GM21576 (cell line): ENCODE results near the gene IPO9.
"Not testable (repeated sequence)": the region's sequence is repeated elsewhere in the genome, so short reads cannot be mapped to it uniquely, and the experiment has no call there.

Experiments used
- ATAC-seq: cut with Tn5 transposase; IDR thresholded peaks from one replicate; pipeline ENCODE4 v1.9.1; 2021; ENCODE audit warnings: mild to moderate bottlenecking, moderate library complexity; ENCODE audit not compliant: unreplicated experiment

Gene IPO9

DNA sequence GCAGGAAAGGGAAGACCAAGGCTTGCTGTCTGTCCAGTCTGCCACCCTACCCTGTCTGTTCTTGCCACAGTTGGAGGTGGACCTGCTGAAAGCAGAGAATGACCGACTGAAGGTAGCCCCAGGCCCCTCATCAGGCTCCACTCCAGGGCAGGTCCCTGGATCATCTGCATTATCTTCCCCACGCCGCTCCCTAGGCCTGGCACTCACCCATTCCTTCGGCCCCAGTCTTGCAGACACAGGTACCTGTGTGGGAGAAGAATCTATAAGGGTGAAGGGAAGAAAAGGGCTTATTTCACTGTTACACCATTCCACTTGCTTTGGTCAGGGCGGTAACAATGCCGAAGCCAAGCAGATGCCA, 20.3 kb upstream of the IPO9 start:
- ATAC-seq = no peak

GRCh38 chr1:201809876-201810275, 19.1 kb upstream of the IPO9 start:
- no peak for ATAC-seq

GRCh38 chr1:201810466-201811216, 18.3 kb upstream of the IPO9 start:
- no peak for ATAC-seq

GRCh38 chr1:201813226-201813625, 15.7 kb upstream of the IPO9 start:
- no peak for ATAC-seq

DNA sequence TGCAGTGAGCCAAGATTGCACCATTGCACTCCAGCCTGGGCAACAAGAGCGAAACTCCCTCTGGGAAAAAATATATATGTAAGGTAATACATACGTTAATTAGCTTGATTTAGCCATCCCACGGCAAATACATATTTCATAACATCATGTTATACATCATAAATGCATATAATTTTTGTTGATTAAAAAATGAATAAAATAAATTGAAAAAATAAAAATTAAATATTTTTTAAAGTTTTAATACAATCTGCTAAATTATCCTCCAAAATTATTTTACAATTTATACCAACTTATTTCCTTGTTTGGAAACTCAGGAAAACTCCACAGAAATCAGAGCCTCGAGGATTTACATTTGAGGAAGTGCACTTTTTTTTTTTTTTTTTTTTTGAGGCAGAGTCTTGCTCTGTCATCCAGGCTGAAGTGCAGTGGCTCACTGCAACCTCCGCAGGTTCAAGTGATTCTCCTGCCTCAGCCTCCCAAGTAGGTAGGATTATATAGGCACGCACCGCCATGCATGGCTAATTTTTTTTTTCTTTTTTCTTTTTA, 12.6 kb upstream of the IPO9 start:
- ATAC-seq = no peak

GRCh38 chr1:201818971-201819750, 9.8 kb upstream of the IPO9 start:
- no peak for ATAC-seq

GRCh38 chr1:201820413-201820812, 8.5 kb upstream of the IPO9 start:
- no peak for ATAC-seq

DNA sequence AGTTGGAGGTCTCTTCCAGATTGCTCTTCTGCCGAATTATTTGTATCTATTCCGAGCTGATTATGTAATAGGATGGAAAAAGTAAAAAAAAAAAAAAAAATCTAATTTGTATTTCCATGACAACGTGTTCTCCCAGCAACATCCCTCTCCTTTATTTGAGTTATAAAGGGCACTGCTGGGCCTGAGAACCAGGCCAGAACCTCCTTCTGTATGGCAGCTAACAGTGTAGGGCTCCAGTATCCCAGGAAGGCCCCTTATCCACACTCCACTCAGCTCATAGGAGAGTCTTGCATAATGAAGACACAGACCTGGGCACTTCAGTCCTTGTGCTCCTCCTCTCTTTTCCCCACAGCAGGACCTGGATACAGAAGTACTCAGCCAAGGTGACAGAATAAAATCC, 3.7 kb upstream of the IPO9 start:
- ATAC-seq = no peak

DNA sequence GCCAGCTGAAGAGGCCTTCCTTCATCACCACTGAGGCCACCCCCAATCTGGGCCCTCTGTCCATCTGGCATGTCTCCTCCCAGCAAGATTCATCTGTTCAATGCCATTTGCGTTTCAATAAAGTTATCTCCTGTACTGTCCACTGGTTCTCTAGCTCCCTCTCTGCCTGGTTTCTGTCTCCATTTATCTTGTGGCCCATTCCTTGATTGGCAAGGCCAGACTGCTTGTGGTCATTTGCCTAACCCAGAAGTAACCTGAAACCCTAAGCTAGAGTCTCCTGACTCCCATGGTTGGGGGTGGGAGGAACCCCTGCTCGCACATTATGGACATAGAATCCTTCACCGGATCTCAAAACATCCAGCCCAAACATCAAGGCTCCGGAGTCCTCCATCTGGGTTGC, 2.1 kb upstream of the IPO9 start:
- no peak for ATAC-seq

DNA sequence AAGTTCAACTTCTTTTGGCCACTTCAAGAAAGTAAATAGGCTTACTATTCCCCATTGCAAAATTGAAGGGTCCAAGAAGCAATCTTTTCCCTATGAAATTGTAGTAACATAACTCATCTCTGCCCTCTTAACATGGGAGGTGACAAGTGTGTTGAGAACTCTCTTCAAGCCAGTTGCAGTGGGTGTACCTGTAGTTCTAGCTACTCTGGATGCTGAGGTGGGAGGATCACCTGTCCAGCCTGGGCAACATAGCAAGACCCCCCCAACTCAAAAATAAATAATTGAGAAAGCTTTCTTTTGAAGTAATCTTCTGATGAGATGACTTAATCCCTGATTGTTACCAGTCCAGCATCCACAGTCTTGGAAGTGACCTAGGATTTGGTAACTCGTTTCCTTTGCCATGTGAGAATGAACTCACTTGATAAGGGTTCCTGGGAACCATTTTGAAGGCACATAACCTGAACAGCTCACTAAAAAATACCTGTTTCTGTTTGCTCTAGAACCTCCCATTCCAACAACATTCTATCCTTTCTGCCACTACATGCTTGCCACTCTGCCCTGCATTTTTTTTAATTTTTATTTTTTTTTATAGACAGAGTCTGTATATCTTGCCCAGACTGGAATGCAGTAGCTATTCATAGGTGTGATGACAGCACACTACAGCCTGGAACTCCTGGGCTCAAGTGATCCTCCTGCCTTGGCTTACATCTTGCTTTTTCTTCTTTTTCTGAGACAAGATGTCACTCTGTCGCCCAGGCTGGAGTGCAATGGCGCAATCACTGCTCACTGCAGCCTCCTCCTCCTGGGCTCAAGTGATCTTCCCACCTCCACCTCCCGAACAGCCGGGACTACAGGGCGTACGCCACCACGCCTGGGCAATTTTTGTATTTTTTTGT, 1.4 kb upstream of the IPO9 start:
- ATAC-seq = no peak

- no peak for ATAC-seq
Observed at GRCh38 chr1:201828217-201828819, 639 bp upstream of the IPO9 start.

- ATAC-seq = no peak
Observed at GRCh38 chr1:201831371-201831770, 2.4 kb downstream of the IPO9 start.

- ATAC-seq = no peak
Observed at GRCh38 chr1:201834621-201835020, 5.7 kb downstream of the IPO9 start.

DNA sequence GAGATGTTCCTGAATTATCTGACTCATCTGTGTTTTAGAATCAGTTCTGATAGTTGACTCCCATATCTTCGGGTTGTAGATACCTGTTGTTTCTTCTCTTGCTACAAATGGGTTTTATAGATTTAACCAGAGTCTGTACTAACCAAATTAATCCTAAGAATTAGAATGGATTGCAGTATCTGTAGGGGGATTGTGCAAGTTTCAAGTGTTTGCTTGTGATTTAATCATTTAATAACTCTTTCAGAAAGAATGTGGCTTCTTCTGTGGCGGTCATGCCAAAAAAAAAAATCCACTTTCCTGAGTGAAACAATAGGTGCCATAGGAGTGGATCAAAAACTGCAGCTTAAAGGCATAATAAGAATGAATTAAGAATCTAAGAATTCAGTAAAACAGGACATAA, 9.4 kb downstream of the IPO9 start:
- no peak for ATAC-seq

DNA sequence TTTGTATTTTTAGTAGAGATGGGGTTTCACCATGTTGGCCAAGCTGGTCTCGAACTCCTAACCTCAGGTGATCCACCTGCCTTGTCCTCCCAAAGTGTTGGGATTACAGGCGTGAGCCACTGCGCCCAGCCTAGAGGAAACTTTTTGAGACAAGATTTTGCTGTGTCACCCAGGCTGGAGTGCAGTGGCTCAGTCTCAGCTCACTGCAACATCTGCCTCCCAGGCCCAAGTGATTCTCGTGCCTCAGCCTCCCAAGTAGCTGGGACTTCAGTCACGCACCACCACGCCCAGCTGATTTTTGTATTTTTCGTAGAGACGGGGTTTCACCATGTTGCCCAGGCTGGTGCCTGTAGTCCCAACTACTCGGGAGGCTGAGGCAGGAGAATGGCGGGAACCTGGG, 10.1 kb downstream of the IPO9 start:
- not testable (repeated sequence) for ATAC-seq

DNA sequence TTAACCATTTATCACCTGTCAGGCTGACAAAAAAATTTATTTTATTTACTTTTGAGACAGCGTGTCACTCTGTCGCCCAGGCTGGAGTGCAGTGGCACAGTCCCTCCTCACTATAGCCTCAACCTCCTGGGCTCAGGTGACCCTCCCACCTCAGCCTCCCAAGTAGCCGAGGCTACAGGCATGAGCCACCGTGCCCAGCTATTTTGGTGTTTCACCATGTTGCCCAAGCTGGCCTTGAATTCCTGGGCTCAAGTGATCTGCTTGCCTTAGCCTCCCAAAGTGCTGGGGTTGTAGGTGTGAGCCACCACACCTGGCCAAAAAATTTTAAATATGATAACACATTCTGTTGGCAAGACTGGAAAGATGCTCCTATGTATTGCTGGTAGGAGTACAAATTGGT, 11.1 kb downstream of the IPO9 start:
- ATAC-seq = no peak

DNA sequence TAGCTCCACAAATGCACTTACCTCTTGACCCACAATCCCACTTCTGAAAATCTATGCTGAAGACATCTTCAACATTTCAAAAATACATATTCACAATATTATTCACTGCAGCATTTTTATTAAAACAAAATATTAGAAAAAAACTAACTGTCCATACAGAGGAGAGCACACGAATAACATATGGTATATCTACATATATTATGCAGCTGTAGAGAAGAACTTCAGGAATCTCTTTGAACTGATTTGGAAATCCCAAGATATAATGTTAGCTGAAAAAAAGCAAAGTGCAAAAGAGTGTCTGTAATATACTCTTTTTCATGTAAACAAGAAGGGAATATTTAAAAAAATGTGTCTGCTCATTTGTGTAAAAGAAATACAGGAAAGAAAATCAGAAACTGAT, 11.5 kb downstream of the IPO9 start:
- no peak for ATAC-seq

DNA sequence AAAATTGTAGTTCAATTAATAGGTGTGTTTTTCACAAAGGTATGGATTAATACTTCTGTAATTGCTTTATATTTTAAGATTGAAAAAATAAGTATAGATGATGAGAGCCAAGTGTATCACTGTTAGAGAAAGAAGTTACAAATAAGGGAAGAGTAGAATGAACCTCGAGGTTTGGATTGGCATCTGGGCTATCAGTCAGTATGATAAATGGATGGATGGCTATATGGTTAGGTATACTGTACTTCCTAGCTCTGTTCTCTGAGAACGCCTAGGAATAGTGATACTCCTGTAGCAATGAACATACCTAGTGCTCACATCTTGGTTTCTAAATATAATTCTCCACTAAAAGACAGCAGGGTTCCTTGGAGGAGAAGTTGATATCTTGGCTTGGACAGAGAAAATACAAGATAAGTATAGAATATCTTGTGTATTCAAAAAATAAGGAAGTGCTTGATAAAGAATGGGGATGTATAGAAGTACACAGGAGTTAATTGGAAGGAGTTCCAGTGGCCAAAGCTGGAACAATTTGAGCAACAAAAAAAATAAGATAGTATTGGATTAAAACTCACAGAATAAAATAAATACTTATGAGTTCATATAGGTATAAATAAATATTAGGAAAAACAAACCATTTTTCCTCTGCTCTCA, 12.4 kb downstream of the IPO9 start:
- ATAC-seq = no peak

DNA sequence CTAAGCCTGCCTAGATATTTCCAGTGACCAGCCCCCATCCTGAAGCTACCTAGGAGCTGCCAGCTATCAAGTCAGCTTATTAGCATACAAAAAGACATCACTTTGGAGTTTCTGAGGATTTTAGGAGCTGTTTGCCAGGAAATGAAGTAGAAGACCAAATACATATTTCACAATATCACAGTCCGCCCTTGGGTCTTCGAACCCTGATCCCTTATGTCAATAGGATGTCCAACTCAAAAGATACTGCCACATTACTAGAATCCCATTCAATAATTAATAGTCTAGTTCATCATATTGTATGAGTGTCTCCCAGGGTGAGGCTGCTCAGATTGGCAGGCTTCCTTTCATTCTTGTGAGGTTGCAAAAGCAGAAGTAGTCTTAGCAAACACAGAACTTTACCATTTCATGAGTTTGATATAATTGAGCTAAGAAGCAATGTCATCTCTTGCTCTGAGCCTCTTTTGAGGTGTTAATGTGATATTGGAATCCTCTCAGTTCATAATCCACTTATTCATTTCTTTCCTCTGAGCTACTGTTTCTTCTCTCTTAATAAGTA, 13.6 kb downstream of the IPO9 start:
- ATAC-seq = no peak
